NOMO-1 (cell line): ENCODE results near the gene OR51I1.

Experiments used
- DNase-seq, 2 experiments: peaks; one replicate each; lab custom pipeline; 2025; ENCODE audit not compliant: unreplicated experiment in 2 of 2; lab: John Stamatoyannopoulos, UW

Gene OR51I1

GRCh38 chr11:5441414-5441813 lies at the start of gene OR51I1:
TSS of gene OR51I1 (minus strand) at chr11:5441514. CDS start at chr11:5441514, 0 bp downstream.
- DNase-seq, result no peak

- no peak for DNase-seq
Observed at GRCh38 chr11:5489576-5490357, 48.5 kb upstream of the OR51I1 start.

- no peak for DNase-seq
Observed at GRCh38 chr11:5488798-5489399, 47.6 kb upstream of the OR51I1 start.

- DNase-seq, result no peak
Observed at GRCh38 chr11:5488385-5488784, 47.1 kb upstream of the OR51I1 start, which contains the start of gene OR52D1. TSS of gene OR52D1 (plus strand) at chr11:5488685. CDS start at chr11:5488707, 22 bp downstream.

DNA sequence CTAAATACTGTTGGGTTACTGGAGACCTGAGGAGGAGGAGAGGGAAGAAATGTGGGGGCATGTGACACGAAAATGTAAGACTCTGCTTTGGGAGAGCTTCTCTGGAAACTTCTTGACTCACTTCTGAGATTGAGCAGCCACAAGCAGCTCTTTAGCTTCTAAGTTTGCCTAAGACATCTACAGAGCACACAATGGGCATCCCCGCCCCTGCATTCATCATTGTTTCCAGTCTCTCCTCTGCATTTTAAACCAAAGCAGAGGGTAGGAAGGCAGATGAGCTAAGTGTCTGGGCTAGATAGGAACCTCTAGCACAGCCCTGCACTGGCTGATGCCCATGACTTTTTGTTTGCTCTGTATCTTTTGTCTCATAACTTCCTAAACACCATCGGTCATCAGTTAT lies 45.1 kb upstream of the OR51I1 start:
- DNase-seq, result no peak

DNA sequence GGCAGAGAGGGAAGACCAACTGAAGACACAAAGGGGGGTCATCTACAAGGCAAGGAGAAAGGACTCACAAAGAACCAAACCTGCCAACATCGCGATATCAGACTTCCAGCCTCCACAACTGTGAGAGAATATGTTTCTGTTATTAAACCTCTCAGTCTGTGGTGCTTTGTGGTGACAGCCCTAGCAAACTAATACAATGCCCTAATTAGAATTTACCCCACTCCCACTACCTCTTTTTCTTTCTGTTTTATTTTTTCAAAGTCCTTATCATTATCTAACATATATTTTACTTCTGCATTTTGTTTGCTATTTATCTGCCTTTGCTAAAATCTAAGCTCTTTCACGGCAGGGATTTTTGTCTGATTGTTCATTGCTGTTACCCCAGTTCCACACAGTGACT lies 44.7 kb upstream of the OR51I1 start:
- DNase-seq, result no peak

- peak in 1 of 2 experiments; percentile 37 for DNase-seq
Observed at GRCh38 chr11:5476186-5476819, 35.0 kb upstream of the OR51I1 start.

GRCh38 chr11:5473921-5474320 lies 32.6 kb upstream of the OR51I1 start:
- no peak for DNase-seq

DNA sequence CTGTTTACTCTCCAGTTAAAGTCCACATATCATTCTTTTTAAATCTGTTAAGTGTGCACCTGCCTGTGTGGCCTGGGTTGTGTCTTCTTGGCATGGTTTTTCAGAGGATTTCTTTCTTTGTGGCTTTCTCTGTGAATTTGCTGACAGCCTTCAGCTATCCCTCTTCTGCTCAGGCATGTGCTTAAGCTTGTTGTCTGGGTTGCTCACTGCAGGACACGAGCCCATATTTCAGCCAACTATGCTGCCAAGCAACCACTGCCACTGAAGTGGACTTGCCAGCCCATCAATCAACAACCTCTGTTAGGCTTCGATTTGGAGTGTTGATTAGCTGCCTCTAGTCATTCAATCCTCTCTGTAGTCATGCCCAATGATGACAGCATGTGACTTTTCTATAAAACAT lies 26.2 kb upstream of the OR51I1 start:
- no peak for DNase-seq

- no peak for DNase-seq
Observed at GRCh38 chr11:5460983-5461621, 19.8 kb upstream of the OR51I1 start.

GRCh38 chr11:5449432-5449831 lies 8.1 kb upstream of the OR51I1 start:
- no peak for DNase-seq

DNA sequence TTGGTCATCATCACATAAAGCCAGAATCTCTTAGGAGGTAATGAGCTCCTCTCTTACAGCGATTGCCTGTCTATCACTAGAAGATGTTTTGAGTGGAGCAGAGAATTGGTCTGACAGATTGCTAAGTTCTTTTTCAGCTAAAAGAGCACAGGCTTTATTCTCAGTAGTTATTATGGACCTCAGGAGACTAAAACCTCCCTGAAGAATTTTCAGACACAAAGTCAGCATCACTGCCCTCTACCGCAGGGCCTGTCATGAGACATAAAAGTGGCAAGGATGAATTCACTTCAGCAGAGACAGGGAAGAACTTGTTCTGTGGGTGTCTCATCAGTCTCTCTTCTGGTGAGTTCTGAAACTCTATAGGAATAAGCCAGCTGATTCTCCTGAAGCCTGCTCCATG lies 7.7 kb upstream of the OR51I1 start, which contains the start of gene OR51I2:
TSS of gene OR51I2 (plus strand) at position 301 of the 400 bp plus-strand sequence. CDS start 4,166 bp downstream, outside the sequence.
- DNase-seq, result no peak

DNA sequence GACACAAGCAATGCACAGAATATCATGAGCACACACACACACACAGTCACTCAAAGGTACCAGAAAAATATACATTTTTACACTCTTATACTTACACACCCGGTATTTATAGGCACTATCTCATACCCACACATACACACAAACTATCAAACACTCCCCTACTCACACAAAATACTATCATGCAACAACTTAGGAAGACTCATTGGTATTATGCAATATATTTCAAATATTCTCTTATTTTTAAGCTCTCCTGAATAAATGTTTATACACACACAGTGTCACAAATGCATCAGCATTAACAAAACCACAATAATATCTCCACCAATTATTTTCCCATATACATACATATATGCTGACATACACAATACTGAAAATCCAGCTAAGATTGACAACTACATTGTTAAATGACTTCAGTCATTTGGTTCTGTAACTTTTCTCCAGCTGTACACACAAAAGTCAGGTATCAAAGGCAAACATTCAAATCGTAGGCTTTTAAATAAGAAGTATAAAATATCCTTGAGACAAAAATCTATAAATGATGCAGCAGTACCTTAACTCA lies 2.6 kb upstream of the OR51I1 start:
- no peak for DNase-seq

DNA sequence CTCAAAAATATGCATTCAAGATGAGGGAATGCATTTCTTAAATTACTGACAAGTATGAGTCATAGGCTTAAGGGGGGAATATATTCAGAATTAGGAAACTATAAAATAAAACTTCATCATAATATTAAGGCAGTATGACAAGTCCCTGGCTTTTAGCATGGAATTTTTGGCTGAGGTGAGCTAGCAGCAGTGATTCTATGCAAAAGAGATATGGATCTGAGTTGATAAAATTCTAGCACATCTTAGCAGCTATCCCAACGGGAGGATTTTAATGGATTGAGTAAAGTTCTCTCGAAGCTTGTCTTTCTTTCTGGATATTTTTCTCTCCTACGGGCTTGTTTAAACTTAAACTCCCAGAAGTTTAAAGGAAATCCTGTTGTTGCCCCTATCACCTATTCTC lies 18.2 kb downstream of the OR51I1 start:
- DNase-seq, result no peak

DNA sequence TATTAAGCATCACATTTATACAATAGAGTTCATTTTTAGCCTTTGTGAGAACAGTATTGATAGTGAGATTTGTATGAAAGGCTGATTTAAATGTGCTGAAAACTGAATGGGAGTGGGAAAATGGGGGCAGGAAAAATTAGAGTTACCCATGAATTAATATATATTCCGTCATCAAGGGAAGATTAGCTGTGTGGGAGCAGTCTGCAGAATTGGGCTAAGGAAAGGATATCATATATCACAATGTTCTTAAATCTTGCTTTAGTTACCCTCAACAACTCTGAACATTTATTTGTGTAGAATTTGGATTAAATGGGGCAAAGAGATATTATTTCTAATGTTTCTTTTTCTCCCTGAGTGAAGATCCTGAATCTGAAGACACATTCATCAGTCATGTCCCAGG lies 19.5 kb downstream of the OR51I1 start, which contains the start of gene OR51Q1:
TSS of gene OR51Q1 (plus strand) at position 301 of the 400 bp plus-strand sequence. CDS start at position 391, 90 bp downstream.
- DNase-seq, result no peak

DNA sequence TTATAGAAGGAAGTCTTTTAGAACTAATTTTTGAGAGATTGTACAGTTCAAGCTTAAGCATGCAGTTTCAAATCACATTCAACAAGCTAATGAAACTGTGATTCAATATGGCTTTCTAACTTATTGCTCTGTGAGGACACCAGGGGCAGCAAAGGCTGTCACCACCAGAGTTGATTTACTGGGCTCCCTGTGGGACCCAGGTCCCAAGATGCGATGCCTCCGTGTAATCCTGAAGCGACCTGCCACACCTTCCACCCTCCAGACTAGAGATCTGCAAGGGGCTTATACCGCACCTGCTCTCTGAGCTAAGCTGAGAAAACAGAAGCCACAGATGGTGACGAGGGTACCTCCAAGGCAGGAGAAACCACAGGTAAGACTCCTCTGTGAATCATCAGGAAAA lies 20.3 kb downstream of the OR51I1 start:
- DNase-seq, result no peak

- no peak for DNase-seq
Observed at GRCh38 chr11:5405173-5405572, 36.1 kb downstream of the OR51I1 start.

DNA sequence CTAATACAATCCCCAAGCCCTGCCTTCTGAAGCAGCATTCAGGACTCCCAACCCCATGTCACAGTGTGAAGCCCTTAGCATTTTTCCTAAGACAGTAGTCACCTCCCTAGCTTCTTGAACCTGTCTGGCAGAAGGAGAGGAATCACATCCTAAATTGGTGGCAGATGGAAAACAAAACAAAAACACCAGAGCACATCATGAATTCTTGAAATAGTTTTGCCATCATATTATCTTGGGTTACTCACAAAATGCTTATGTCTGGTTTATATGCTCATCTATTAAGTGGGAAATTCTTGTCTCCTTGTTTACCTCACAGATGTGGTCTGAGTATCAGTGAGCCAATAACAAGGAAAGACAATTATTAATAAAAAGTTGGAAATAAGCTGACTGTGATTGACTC lies 42.4 kb downstream of the OR51I1 start:
- DNase-seq, result no peak

- no peak for DNase-seq
Observed at GRCh38 chr11:5394091-5394490, 47.2 kb downstream of the OR51I1 start.
